Retinal pigment epithelial cell (primary cell): ENCODE measurements around the gene BPIFB4.
"Not testable (repeated sequence)": the region's sequence is repeated elsewhere in the genome, so short reads cannot be mapped to it uniquely, and the experiment has no call there.

ENCODE experiments used
- DNase-seq: peaks from one replicate; pipeline ENCODE4 v3.0.0-alpha.2; 2010; ENCODE audit warnings: low read depth
- H3K4me3 ChIP-seq: 2 replicates; pipeline ENCODE4 v1.5.1; 2011; ENCODE audit warnings: mild to moderate bottlenecking, low read length, control low read depth, moderate library complexity
- TF ChIP-seq, protein P1 (sequence below): conservative IDR thresholded peaks from 2 replicates; pipeline ENCODE4 v1.5.1; 2011; ENCODE audit warnings: low read depth, low read length, control low read depth, inconsistent platforms

BPIFB4 gene

DNA sequence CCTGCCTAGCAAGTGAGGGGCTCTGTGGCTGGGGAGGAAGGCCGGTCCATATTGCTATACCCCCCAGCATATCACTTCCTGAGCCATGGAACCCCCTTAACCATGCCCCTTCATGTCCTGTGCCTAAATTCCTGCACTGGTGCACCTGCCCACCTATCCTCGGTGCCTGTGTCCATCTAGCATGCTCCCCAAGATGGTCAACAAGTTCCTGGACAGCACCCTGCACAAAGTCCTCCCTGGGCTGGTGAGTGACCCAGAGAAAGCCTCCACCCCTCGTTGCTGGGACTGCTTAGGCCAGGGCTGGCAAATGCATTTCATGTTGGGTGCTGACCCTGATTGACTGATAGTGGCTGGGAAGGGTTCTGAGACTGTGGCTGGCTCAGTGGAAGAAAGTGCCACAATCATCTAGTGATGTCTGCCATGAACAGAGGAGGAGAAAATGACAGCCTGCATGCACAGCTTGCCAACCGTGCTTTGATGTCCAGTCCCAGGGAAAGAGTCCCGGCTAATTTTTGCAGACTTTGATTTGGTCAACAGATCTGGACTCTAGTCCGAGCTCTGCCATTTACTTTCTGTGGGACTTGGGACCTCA lies 44.4 kb upstream of the BPIFB4 start:
- TF ChIP-seq, protein P1, sequence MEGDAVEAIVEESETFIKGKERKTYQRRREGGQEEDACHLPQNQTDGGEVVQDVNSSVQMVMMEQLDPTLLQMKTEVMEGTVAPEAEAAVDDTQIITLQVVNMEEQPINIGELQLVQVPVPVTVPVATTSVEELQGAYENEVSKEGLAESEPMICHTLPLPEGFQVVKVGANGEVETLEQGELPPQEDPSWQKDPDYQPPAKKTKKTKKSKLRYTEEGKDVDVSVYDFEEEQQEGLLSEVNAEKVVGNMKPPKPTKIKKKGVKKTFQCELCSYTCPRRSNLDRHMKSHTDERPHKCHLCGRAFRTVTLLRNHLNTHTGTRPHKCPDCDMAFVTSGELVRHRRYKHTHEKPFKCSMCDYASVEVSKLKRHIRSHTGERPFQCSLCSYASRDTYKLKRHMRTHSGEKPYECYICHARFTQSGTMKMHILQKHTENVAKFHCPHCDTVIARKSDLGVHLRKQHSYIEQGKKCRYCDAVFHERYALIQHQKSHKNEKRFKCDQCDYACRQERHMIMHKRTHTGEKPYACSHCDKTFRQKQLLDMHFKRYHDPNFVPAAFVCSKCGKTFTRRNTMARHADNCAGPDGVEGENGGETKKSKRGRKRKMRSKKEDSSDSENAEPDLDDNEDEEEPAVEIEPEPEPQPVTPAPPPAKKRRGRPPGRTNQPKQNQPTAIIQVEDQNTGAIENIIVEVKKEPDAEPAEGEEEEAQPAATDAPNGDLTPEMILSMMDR = no peak
- H3K4me3 ChIP-seq = no peak overlapping the region
- DNase-seq = no peak

DNA sequence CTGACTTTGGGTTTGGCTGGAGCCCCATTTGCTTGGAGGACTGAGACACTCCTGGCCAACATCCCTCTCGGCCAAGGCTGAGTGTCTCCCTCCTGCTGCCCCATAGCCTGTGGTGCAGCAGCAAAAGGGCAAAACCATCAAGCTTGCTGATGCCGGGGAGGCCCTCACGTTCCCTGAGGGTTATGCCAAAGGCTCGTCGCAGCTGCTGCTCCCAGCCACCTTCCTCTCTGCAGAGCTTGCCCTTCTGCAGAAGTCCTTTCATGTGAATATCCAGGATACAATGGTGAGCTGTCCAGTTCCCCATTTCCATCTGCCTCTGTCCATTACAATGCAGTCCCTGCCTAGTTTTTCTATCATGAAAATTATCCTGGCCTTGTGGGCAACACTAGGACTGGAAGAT lies 42.0 kb upstream of the BPIFB4 start:
- no peak for DNase-seq
- TF ChIP-seq, protein P1 = no peak
- no peak overlapping the region for H3K4me3 ChIP-seq

DNA sequence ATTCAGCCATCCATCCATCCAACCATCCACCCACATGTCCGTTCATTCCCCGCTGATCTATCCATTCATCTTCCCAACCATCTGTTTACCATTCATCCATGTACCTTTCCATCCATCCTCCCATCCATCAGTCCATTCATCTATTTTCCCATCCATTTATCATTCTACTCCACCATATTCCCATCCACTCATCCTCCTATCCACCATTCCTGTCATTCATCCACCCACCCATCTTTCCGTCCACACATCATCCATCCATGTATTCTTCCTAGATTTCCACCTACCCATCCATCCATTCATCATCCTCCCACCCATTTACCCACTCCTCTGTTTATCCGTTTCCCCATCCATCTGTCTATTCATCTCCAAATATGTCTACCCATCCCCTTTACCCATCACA lies 41.2 kb upstream of the BPIFB4 start:
- DNase-seq = no peak
- TF ChIP-seq, protein P1 = no peak
- no peak overlapping the region for H3K4me3 ChIP-seq

DNA sequence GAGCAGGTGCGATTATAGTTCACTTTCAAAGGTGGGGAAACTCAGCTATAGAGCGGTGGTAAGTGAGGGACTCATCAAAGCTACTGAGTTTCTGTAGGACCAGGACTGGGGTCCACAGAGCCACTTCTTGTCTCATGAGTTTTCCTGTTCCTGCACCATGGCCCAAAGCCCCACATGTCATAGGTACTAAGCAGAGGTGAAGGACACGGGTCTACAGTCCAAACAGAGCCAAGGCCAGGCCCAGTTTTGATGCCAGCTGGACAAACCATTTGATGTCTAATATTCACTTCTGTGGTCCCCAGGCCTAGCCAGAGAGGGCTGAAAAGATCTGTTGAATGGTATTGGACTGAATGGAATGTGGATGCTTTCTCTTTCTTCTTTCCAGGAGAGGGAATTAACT lies 37.0 kb upstream of the BPIFB4 start:
- TF ChIP-seq, protein P1 = no peak
- no peak for DNase-seq
- no peak overlapping the region for H3K4me3 ChIP-seq

DNA sequence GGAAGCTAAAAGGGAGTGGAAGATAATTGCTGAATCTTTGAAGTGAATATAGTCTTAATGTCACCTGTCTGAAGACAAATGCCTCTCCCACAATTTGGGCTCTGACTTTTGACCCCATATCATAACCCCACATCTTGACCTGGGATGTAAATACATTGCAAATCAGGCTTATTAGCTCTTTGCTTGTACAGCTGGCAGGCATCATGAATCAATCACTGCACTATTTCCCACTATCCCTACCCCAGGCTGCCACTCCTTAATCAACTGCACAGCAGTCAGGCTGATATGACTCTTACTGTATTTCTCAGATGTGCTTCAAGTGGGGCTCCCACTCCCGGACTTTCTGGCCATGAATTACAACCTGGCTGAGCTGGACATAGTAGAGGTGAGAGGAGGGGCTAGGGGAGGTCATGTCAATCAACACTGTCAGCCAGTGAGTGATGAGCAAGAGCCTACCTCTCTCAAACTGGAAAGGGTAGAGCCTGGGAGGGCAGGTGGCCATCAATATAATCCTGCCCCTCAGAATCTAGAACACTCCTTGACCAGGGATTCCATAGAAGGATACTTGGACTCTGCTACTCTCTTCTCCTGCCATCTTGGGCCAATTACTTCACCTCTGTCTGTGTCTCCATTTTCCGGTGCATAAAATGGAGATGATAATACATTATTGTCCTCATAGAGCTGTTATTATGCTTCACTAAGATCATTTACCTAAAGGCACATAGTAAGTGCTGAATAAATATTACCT lies 36.3 kb upstream of the BPIFB4 start:
- no peak for DNase-seq
- TF ChIP-seq, protein P1 = no peak

DNA sequence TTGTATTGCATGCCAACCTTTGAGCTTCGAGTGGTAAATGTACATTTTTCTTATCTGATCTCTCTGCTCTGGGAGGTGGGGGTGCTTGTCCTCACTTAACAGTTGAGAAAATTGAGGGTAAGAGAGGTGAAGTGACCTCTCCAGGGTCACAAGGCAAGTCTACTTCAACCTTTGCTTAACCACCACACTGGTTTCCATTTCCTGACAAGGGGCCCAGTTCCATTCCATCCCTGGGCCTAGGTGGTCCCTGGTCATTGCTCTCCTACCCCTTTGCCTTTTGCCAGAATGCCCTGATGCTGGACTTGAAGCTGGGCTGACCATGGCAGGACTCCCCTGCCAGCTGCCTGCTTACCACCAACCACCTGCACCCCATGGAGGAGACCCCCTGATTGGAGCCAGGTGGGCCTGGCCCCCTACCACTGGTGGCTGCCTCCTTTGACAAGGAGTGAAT lies 35.7 kb upstream of the BPIFB4 start:
- no peak overlapping the region for H3K4me3 ChIP-seq
- TF ChIP-seq, protein P1 = no peak
- no peak for DNase-seq

More for the DNA sequence above, 36.3 kb upstream of the BPIFB4 start:
- H3K4me3 ChIP-seq = no peak overlapping the region

DNA sequence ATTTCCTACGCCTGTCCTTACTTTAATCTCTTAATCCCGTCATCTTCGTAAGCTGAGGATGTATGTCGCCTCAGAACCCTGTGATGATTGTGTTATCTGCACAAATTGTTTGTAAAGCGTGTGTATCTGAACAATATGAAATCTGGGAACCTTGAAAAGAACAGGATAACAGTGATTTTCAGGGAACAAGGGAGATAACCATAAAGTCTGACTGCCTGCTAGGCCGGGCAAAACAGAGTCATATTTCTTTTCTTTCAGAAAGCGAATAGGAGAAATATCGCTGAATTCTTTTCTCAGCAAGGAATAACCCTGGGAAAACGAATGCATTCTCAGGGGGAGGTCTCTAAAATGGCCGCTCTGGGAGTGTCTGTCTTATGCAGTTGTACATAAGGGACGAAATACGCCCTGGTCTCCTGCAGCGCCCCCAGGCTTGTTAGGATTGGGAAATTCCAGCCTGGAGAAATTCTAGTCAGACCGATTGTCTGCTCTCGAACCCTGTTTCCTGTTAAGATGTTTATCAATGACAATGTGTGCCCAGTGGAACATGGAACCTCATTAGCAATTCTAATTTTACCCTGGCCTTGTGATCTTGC lies 34.2 kb upstream of the BPIFB4 start:
- not testable (repeated sequence) for H3K4me3 ChIP-seq, DNase-seq
